GM20000 (cell line): Measurements from ENCODE around the gene PKD2.

Experiments
- DNase-seq: peaks from one replicate; pipeline ENCODE4 v3.0.0; 2012; ENCODE audit warnings: low spot score
- CTCF ChIP-seq: IDR thresholded peaks from 2 replicates; pipeline ENCODE4 v1.5.1; 2012; ENCODE audit warnings: mild to moderate bottlenecking, control low read depth; ENCODE audit errors: extremely low read depth, missing control alignments

Gene PKD2

GRCh38 chr4:88090898-88091297 is 83.5 kb downstream of the PKD2 start:
- no peak for TF ChIP-seq CTCF
- no peak for DNase-seq

- no peak for DNase-seq
Observed at GRCh38 chr4:88091378-88091777, 83.9 kb downstream of the PKD2 start.

GRCh38 chr4:88093874-88094273 is 86.4 kb downstream of the PKD2 start:
- no peak for DNase-seq
- TF ChIP-seq CTCF: no peak

More at GRCh38 chr4:88091378-88091777, 83.9 kb downstream of the PKD2 start:
- no peak for TF ChIP-seq CTCF

- TF ChIP-seq CTCF: no peak
- no peak for DNase-seq
Observed at GRCh38 chr4:88097301-88097700, 89.9 kb downstream of the PKD2 start.

- DNase-seq: no peak
- no peak for TF ChIP-seq CTCF
Observed at GRCh38 chr4:88097781-88098180, 90.3 kb downstream of the PKD2 start.

GRCh38 chr4:88098993-88099752 is 91.7 kb downstream of the PKD2 start:
- DNase-seq: no peak
- no peak for TF ChIP-seq CTCF

- no peak for DNase-seq
- TF ChIP-seq CTCF: no peak
Observed at GRCh38 chr4:88101165-88101564, 93.7 kb downstream of the PKD2 start.
